Measurements from ENCODE around the gene TRHDE.

The TRHDE gene

GRCh38 chr12:72359416-72359815 is 87.2 kb downstream of the TRHDE start:
- H3K4me3 ChIP-seq (ENCODE audit: low read depth, low read length), result no peak overlapping the region
- no peak for DNase-seq (ENCODE audit: low read depth)
- TF ChIP-seq, protein P1, sequence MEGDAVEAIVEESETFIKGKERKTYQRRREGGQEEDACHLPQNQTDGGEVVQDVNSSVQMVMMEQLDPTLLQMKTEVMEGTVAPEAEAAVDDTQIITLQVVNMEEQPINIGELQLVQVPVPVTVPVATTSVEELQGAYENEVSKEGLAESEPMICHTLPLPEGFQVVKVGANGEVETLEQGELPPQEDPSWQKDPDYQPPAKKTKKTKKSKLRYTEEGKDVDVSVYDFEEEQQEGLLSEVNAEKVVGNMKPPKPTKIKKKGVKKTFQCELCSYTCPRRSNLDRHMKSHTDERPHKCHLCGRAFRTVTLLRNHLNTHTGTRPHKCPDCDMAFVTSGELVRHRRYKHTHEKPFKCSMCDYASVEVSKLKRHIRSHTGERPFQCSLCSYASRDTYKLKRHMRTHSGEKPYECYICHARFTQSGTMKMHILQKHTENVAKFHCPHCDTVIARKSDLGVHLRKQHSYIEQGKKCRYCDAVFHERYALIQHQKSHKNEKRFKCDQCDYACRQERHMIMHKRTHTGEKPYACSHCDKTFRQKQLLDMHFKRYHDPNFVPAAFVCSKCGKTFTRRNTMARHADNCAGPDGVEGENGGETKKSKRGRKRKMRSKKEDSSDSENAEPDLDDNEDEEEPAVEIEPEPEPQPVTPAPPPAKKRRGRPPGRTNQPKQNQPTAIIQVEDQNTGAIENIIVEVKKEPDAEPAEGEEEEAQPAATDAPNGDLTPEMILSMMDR (conservative IDR thresholded peaks at IDR 0.05; ENCODE audit: low read depth, low read length), result no peak

DNA sequence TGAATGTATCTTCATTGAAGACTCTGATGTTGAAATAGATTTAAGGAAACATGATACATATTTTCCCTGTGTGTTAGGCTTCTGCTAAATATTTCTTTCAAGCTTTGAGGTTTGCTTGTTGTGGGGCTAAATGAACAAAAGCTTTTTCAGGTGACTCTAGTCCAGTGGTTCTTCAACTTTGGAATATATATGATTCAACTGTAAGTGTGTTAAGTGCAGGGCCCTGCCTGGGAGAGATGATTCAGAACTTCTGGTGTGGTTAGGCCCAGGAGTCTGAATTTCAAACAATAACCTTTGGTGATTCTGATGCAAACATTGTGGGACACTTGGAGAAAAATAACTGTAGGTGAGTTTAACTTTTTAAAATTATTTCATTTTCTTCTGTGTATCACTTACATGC is 93.0 kb downstream of the TRHDE start:
- no peak overlapping the region for H3K4me3 ChIP-seq (ENCODE audit: low read depth, low read length)
- peak; percentile 35 for DNase-seq (ENCODE audit: low read depth)
- TF ChIP-seq, protein P1 (conservative IDR thresholded peaks at IDR 0.05; ENCODE audit: low read depth, low read length), result no peak

- TF ChIP-seq, protein P1 (conservative IDR thresholded peaks at IDR 0.05; ENCODE audit: low read depth, low read length), result no peak
- no peak overlapping the region for H3K4me3 ChIP-seq (ENCODE audit: low read depth, low read length)
- DNase-seq (ENCODE audit: low read depth), result no peak
Measured at GRCh38 chr12:72366255-72366654, 94.1 kb downstream of the TRHDE start.

DNA sequence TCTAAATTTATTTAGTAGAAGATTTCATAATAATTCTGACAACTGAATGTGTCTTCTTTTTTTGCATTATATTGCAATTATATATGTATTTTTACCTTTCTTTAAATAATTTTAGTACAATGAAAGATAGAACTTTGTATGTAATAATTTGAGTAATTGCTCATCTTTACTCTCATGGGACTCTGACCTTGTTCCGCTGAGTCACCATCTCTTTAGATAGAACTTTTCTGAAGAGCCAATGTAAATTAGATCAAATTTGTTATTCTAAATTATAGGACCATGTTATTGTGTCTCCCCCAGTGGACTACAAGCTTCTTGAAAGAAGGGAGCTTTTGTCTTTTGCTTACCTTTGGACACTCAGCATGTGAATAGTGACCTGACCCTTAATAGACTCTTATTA is 96.1 kb downstream of the TRHDE start:
- H3K4me3 ChIP-seq (ENCODE audit: low read depth, low read length), result no peak overlapping the region
- peak; percentile 8 for DNase-seq (ENCODE audit: low read depth)
- TF ChIP-seq, protein P1 (conservative IDR thresholded peaks at IDR 0.05; ENCODE audit: low read depth, low read length), result no peak

DNA sequence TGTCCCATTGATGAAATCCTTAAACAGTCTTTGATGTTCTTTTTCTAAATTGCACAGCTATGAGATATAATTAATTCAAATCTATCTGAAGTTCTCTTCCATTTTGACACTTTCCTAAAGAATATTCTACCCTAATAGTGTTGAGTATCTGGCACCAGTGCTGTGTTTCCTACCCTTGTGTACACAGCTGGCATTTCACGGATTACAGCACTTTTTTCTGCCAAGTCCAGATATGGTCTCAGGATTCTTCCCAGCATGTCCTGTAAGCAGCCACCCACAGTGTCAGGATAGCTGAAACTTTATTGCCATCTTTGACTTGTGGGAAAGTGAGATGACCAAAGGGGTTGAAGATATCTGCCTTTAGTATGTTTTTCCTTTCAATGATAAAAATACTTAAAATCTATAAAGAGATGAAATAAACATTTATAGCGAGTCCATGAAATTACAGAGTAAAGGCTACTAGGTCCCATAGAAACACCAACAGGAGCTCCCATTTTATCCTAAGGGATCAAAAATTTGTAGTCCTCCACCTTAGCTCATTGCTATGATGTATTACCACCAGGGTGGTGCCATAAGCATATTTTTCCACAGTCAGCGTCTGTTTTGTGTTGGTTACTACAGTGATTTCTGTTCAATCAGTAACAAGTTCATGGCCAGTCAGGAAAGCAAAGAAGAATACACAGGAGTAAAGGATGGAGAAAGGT is 96.7 kb downstream of the TRHDE start:
- no peak overlapping the region for H3K4me3 ChIP-seq (ENCODE audit: low read depth, low read length)
- TF ChIP-seq, protein P1 (conservative IDR thresholded peaks at IDR 0.05; ENCODE audit: low read depth, low read length), result no peak
- peak; percentile 26 for DNase-seq (ENCODE audit: low read depth)

GRCh38 chr12:72369423-72369959 is 97.3 kb downstream of the TRHDE start:
- no peak overlapping the region for H3K4me3 ChIP-seq (ENCODE audit: low read depth, low read length)
- TF ChIP-seq, protein P1 (conservative IDR thresholded peaks at IDR 0.05; ENCODE audit: low read depth, low read length), result no peak
- no peak for DNase-seq (ENCODE audit: low read depth)

- TF ChIP-seq, protein P1 (conservative IDR thresholded peaks at IDR 0.05; ENCODE audit: low read depth, low read length), result no peak
Measured at GRCh38 chr12:72380441-72380840, 108.3 kb downstream of the TRHDE start.

More at GRCh38 chr12:72380441-72380840, 108.3 kb downstream of the TRHDE start:
- H3K4me3 ChIP-seq (ENCODE audit: low read depth, low read length), result no peak overlapping the region
- DNase-seq (ENCODE audit: low read depth), result no peak

All from choroid plexus epithelial cell (primary cell).